HG03442 (cell line): ENCODE measurements around the gene ZGRF1.
"Not testable (repeated sequence)": the region's sequence is repeated elsewhere in the genome, so short reads cannot be mapped to it uniquely, and the experiment has no call there.

Source experiments
- ATAC-seq: cut with Tn5 transposase; IDR thresholded peaks from one replicate; pipeline ENCODE4 v1.9.1; 2021; ENCODE audit warnings: mild to moderate bottlenecking, moderate library complexity; ENCODE audit not compliant: unreplicated experiment

ZGRF1 gene

GRCh38 chr4:112644595-112645535 lies 8.2 kb upstream of the ZGRF1 start:
- not testable (repeated sequence) for ATAC-seq

GRCh38 chr4:112642526-112642925 lies 5.8 kb upstream of the ZGRF1 start:
- no peak for ATAC-seq

- ATAC-seq: no peak
These were observed 800 bp upstream of the ZGRF1 start for GRCh38 chr4:112637552-112637866.

GRCh38 chr4:112633477-112634235 lies 3.1 kb downstream of the ZGRF1 start:
- no peak for ATAC-seq

GRCh38 chr4:112626228-112626627 lies 10.5 kb downstream of the ZGRF1 start:
- ATAC-seq: no peak

- no peak for ATAC-seq
These were observed 19.7 kb downstream of the ZGRF1 start for GRCh38 chr4:112616984-112617383.

GRCh38 chr4:112612814-112613213 lies 23.9 kb downstream of the ZGRF1 start:
- ATAC-seq: not testable (repeated sequence)

GRCh38 chr4:112604589-112604988 lies 32.1 kb downstream of the ZGRF1 start:
- ATAC-seq: peak; percentile 75

- no peak for ATAC-seq
These were observed 41.7 kb downstream of the ZGRF1 start for GRCh38 chr4:112594993-112595392.

GRCh38 chr4:112593438-112594133 lies 43.1 kb downstream of the ZGRF1 start:
- ATAC-seq: peak; percentile 66

GRCh38 chr4:112592717-112593116 lies 44.0 kb downstream of the ZGRF1 start:
- ATAC-seq: no peak

GRCh38 chr4:112591593-112591992 lies 45.1 kb downstream of the ZGRF1 start:
- ATAC-seq: no peak

GRCh38 chr4:112589206-112589605 lies 47.5 kb downstream of the ZGRF1 start:
- no peak for ATAC-seq

- no peak for ATAC-seq
These were observed 50.6 kb downstream of the ZGRF1 start for GRCh38 chr4:112585977-112586736.

- ATAC-seq: no peak
These were observed 69.2 kb downstream of the ZGRF1 start for GRCh38 chr4:112567536-112567935.

GRCh38 chr4:112564706-112565270 lies 71.9 kb downstream of the ZGRF1 start:
- no peak for ATAC-seq

- no peak for ATAC-seq
These were observed 73.1 kb downstream of the ZGRF1 start for GRCh38 chr4:112563431-112564200.

GRCh38 chr4:112562254-112562879 lies 74.3 kb downstream of the ZGRF1 start:
- no peak for ATAC-seq

- peak; percentile 45 for ATAC-seq
These were observed 76.6 kb downstream of the ZGRF1 start for GRCh38 chr4:112560084-112560483.
